Epidermal melanocyte (primary cell): ENCODE measurements around the gene CWC27.

Experiments
- DNase-seq: peaks from one replicate; pipeline ENCODE4 v3.0.0; 2011; ENCODE audit warnings: low spot score; ENCODE audit not compliant: insufficient read length

Gene CWC27

DNA sequence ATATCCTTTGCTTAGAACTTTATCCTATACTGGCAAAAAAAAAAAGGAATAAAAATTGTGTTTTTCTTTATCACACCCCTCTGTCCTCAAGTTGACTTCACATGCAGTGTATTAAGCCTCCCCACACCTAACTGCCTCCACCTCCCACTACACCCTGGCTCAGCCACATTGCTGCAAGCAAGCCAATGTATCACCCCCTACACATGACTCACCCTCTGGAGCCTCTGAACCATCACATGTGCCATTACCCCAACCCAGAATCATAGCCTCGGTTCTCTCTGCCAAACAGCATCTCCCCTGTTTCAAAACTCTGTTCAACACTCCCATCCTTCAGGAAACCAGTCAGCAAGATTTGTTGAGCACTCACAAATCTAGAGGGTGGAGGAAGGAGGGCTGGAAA, 209.0 kb downstream of the CWC27 start:
- no peak for DNase-seq

DNA sequence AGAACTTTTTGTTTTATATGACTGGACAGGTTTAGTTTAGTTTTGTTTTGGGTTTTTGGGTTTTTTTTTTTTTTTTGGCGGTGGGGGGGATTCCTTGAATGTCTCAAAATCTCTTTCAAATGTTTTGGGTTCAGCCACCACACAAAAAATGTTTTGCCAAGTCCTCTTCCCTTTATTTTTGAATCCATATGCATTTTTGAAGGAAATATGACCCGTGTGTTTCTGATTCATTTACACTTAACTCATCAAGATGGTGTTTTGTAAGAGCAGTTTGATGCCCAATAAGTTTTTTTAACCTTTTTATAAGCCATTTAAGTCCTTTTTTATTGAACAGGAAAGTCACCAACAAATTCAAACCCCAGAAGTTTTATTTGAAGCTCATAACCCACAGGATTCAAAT, 209.8 kb downstream of the CWC27 start:
- DNase-seq = no peak

DNA sequence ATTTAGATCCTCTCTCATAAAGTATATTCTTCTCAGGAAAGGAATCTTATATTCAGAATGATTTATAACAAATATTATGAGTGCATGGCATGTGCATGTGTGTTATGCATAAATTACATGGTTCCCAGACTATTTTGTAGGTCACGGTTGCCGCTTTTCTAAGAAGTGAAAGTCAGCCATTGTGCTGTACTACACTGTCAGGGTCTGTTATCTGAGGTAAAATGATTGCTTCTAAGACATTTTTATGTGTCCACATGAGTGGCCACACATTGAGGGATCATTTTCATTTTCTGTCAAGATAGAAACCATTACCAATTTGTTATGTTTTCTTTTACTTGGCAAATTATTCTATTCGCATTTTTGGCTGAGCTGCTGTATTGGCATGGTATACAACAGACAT, 210.8 kb downstream of the CWC27 start:
- no peak for DNase-seq

DNA sequence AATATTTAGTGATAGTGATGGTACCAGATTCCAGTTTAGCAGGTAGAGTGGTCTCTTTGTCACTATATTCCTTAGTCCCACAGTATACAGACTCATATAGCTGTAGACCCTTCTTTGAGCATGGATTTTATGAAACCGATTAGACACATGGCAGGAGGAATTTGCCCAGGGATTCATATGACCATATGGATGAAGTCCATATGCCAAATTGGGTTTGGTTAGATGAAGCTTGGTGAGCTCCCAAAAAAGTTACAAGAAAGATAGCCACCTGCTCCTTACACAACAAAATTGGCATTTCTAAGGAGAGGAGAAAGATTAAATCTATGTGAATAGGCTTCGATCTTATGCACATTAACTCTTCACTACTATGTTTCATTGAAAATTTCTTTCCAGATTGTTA, 211.4 kb downstream of the CWC27 start:
- no peak for DNase-seq

DNA sequence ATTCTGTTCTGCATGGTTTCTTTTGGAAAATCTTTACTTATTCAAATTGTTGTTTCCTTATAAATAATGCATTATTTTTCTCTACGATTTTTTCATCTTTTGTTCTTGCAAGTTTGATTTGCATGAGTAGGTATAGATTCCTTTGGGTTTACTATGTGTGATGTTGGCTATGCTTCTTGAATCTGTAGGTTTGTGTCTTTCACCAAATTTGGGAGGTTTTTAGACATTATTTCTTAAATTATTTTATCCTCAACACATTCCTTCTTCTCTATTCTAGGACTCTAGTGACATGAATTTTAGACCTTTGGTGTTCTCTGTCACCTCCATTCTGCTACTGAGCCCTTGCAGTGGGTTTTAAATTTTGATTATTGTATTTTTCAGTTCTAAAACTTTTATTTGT, 219.0 kb downstream of the CWC27 start:
- DNase-seq = no peak

DNA sequence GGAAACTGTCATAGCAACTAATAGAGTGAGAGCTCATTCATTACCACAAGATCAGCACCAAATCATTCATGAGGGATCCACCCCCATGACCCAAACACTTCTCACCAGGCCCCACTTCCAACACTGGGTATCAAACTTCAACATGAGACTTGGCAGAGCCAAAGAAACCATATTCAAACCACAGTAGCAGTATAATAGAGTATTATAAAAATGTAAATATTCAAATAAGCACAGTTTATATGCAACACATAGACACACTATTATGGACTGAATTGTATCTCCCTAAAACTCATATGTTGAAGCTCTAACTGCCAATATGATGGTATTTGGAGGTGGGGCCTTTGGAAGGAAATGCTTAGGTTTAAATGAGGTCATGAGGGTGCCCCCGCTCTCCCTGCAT, 240.5 kb downstream of the CWC27 start:
- DNase-seq = no peak

DNA sequence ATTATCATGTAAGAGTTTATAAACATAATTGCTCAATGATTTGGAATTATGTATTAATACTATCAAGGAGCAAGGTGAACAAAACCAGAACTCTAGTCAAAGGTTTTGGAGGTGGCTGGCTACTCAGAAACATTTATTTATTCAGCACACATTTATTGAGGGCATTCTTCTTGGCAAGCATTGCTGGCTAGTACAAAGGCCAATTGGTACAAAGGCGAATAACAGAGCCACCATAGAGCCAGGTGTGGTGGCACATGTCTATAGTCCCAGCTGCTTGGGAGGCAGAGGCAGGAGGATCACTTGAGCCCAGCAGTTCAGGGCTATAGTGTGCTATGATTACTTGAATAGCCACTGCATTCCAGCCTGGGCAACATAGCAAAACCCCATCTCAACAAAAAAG, 242.1 kb downstream of the CWC27 start:
- no peak for DNase-seq

DNA sequence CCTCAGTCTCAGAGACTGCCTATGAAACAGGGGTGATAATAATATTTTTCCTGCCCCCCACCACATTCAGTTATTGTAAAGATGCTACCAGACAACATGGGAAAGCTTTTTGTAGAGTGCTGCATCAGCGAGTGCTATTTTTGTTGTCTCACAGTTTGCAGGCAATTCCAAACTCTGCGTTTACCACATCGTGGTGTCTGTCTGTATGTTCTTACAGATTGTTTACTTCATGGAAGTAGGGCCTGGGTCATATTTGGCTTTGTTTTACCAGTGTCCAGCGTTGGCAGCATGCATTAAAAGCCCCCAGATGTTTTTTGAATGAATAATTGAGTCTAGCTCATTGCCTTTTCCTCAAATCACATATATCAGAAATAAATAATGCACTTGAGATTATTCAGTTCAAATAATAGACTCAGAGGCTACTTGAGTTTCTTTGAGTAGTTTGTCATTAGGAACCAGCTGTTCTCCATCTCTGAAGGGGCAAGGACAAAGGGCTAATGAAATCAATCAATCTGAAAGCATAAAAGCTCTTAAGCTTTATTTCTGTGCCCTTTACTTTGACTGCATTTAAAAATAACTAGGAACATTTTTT, 243.7 kb downstream of the CWC27 start:
- DNase-seq = no peak

DNA sequence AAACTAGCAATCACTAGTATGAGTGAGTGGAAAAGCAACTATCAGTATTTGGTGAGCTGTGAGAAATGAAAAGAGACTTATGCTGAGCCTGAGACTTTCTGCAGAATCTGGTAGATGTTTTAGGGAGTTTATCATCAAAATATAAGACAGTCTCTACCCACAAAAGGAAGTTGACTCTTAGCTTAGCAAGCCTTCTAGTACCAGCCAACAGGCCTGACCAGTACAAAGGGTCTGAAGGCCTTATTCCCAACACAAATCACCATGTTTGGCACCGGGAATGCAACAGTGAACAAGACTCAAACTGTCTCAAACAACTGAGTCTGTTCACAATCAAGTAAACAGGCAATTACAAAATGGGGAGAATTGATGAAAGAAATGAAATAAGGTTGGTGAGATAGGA, 244.4 kb downstream of the CWC27 start:
- DNase-seq = no peak

DNA sequence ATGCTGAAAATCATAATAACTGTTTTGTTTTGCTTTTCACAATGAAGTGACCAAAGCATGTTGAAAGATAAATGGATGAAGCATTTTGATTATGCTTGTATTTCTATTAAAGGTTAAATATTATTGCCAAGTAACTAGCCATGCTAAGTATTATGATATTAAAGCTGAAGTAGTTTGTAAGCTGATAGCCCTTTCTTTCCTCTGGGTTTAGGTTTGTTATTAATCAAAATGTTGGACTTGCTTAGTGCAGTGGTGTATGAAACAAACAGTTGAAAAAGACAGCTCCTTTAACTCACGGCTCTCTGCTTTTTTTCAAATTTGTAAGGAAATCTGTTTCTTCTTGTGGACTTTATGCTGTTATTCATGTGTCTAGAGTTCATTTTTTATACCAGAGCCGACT, 246.0 kb downstream of the CWC27 start:
- no peak for DNase-seq

DNA sequence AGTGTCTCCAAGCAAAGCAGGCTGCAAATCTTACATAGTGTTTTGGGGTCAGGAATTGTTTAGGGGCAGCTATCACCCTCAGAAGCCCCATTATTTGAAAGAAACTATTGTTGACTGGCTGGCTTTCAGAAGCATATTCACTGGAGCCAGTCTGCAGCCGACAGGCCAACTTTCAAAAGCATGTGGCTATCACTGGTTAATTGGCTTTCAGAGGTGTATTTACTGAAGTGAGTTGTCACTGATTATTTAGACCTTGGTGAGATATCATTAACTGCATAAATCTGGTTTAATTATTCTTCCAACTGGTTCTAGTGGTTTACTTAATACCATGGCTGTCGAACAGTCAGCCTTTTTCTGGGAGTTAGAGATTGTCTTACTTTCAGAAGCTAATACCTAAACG, 247.0 kb downstream of the CWC27 start:
- no peak for DNase-seq

DNA sequence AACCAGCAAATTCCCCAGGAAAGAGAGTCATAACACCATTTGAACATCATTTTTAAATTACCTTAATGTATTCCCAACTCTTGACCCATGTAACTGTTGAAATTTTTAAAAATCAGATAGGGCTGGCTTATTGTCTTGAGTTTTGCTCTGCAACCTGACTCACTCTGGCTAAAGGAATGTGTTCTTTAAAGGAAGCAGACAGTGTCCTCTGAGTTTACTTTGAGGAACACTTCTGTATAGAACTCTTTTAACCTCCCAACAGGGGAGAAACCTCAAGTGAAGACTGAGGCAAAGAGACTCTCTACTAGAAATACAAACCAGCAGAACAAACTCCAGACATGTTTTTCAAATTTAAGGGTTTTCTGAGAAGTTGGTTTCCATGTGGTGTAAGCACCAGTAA, 248.9 kb downstream of the CWC27 start:
- DNase-seq = no peak

DNA sequence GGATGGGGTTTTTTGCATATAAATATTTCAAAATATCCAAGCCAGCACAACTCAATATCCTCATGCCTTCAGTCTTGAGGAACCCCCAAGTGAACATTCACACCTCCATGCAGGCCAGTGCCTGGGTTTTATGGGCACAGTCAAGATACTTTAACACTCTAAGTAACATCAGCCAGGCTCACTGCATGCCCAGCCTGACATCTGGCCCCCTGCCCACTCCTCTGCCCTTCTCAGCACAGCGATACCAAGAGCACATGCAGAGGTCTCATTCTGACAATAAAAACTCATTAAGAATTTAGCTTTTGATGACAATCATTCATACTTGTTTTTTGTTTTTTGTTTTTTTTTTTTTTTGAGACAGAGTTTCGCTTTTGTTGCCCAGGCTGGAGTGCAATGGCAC, 250.0 kb downstream of the CWC27 start:
- DNase-seq = no peak

DNA sequence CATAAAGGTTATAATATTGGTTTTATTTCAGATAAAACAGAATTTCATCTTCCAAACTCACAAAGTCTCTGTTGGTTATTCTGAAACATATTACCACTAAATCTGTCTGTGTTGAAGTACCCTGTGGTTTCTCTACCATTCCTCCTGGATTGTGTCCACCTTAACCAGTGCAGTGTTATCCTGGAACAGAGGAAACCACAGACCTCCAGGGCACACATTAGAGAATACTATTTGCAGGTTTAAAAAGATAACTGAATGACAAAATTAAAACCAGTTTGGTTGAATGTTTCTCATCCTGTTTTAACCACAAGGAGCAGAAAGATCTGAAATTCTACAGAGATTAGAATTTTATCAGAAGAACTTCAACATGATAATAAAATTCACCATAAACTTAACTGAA, 251.8 kb downstream of the CWC27 start:
- DNase-seq = no peak

DNA sequence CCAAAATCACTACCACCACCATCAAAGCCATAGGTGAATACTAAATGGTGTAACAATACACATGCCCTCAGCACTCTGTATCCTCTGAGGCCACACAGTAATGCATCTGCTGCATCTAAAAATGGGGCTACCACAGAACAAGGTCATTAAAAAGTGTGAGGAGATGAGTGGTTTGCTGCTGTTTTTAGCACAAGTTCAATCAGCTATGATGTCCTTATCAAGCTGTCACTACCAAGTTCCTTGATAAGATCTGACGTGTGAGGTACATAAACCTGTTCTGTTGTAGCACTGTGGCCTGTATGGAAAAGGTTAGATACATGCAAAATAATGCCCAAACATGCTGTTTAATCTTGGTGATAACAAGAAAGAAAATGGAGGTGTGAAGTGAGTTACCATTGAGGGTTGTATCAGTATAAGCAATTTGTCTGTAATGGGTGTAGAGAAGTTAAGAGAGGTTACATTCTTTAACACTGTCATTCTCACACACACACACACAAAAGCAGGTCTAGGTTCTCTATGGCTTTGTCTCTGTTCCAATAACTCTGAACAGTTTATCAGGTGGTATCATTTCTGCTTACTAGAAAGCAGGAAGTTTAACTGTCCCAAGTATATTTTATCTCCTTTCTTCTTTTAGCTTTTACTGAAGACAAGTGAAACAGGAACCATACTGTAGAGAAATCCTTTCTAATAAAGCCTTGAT, 252.9 kb downstream of the CWC27 start:
- DNase-seq = no peak

DNA sequence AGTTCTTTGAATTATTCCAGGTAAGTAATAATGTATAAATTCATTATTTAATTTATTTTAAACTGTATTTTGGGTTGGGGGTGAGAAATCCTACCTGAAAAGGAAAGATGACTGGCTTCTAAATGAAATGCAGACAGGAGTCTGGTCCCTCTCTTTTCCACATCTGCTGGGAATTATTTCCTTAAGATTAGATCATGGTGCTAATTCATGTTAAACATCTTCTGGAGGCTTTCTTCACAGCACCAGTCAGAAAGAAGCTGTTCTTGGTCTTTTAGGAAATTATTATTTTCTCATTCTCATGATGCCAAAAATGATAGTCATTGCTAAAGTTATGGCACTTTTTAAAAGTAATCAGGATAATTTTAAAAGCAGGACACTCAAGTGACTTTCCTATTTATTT, 254.2 kb downstream of the CWC27 start:
- DNase-seq = no peak

DNA sequence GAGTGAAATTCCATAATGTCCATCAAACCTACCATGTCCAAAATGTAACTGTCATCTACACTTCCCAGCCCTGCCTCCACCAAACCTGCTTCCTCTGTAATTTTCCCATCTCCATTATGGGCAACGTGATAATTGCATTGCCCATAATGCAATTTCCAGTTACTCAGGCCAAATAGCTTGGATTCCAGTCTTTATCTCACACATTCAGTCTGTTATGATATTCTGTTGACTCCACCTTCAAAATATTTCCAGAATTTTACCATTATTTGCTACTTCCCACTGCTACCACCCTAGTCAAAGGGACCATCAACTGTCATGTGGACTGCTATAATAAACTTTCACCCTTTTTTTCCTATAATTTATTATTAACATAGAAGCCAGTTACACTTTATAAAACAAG, 256.0 kb downstream of the CWC27 start:
- no peak for DNase-seq

DNA sequence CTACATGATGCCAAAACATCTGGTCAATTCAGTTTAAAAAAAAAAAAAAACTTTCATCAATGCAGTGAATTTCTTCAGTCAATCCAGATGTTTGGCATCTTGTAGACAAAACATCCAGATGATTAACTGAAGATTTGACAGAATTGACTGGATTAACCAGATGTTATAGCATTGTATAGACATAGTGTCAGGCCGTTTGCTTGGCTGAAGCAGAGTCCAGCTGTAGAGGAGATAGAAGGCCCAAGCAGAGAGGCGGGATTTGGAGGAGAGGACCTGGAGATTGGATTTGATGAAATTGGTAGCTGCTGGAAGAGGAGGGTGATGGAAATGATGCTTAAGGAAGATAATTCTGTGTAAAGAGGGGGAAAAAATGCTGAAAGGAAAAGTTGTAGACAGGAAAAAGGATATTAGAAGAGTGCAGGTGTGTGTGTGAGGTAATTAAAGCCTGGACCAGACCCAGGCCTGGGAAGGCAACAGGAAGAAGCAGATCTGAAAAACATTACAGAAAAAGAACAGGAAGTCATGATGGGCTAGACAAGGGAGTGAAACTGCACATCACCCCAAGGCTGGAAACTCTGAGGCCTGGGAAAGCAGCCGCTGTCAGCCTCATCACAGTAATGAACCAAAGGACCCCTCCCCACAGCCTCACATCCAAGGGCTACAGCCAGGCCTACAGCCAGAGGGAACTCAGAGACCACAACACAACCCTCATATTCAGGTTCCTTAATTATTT, 258.3 kb downstream of the CWC27 start:
- DNase-seq = no peak

DNA sequence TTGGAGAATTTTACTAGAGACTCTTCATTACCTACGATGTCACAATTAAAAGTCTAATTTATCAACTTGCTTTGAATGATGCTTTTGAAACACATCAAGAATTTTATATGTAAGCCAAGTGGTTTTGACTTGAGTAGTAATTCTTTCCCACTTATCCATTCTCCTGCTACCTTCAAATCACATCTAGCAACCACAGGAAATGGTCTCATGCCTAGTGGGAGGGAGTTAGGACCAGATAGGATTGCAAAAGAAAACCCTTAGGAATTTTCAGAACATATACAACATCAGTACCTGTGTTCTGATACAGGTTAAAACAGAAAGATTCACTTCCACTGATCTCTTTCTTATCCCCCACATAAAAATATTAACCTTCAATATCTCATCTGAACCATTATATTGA, 260.4 kb downstream of the CWC27 start:
- DNase-seq = no peak

DNA sequence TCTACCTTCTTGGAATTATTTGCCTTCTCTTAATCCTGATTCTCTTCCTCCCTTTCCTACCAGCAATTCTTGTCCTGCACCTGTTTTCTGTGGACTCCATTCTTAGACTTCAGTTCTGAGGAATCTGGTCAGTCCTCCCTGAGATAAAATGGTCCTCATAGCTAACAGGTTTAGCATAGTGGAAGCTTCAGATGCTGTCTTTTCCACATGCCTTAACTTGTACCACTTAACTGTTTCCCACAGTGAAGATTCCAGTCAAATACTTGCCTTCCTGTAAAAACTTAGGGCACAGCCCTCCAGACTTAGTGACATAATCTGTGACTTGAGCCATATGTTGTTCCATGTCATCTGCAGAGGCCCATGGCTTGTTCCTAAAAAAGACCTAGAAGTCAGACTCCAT, 261.3 kb downstream of the CWC27 start:
- no peak for DNase-seq

DNA sequence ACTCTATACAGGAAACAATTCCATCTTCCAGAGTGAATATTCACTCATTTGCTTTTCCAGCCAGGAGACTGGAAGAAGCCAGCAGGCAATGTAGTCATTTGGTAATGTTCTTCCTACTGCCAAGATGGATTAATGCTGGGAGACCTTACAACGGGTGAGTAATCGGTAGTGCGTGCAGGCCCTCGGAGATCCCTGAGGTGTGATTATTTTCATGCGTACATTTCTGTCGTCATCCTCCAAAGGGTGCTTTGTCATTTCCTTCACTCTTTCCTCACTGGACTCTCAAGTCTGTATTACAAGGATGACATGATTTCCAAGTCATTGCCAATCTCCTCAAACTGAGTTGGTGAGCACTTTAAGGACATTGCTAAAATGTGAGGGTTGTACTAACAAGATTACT, 263.5 kb downstream of the CWC27 start:
- DNase-seq = no peak

DNA sequence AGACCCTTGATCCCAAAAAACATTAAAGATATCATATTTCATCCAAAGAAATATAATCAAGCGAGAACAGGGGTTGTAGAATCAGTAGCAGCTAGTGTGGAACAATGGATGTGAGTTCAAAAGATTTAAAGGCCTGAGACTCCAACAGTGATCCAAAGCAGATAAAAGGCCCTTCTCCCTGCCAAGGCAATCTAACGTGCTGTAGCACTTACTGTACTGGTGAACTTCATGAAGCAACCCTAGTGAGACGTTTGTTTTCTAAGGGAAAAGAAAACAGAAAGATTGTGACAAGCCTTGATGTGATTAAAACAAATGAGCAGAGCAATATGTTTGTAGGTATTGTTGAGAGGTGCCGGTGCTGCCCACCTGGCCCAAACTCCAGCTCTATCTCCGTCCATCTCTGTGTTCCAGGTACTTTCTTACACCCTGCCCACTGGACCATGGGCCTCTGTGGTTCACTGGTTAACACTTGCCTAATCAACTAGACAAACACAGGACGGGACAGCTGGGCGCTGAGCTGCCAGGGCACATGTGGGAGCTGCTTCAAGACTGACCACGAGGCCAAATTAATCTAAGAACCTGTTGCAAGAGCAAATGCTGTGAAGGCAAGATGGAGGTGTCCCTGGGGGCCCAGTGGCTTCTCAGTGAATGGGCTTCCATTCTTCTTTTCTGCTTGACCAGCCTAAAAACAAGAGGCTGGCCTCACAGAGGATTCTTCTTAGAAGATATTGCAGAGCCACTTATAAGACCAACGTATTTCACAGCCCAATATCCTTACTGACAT, 265.5 kb downstream of the CWC27 start:
- DNase-seq = no peak
